Astrocyte (in vitro differentiated cells and primary cell): ENCODE measurements around the gene ZBTB16.

Experiments used
- EZH2 ChIP-seq: IDR thresholded peaks from 2 replicates; pipeline ENCODE4 v1.6.1; 2012; ENCODE audit warnings: mild to moderate bottlenecking, low read length, inconsistent platforms; ENCODE audit not compliant: insufficient read depth
- TF ChIP-seq, protein P1 (sequence below): IDR thresholded peaks from 2 replicates; pipeline ENCODE4 v1.5.1; 2011; ENCODE audit warnings: low read depth, mild to moderate bottlenecking, inconsistent platforms, low read length, moderate library complexity; ENCODE audit not compliant: insufficient read depth

DNA sequence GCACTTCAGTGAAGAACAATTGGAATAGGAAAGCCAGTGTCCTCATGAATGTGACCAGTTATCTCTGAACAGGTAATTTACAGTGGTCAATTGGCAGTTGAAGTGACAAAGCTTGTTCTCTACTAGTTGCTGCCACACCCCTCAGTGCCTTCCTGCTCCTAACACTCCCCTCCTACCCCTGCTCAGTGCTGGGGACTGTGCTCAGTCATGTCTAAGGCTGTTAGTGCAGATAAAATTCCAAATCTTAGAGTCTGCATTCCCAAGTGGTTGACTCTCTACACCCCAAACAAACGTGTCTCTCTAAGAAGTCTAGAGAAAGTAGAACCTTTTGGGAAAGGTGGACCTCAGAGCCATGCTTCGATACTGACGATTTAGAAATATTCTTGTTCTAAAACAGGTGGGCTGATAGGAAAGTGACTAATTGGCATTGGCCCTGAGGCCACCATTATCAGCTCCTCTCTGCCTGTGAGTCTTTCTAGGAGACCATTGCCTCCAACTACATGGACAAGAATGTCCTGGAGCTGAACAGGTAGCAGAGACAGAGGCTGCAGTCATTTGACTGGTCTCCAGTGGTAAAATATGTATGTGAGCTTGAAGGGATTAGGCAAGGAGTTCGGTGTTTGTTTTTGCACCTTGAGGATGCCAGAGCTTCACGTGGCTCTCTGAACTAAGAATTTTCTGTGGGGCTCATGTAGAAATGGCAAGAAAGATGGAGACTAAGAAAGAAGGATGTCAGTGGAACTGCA lies 214.6 kb downstream of the ZBTB16 start:
- TF ChIP-seq, protein P1, sequence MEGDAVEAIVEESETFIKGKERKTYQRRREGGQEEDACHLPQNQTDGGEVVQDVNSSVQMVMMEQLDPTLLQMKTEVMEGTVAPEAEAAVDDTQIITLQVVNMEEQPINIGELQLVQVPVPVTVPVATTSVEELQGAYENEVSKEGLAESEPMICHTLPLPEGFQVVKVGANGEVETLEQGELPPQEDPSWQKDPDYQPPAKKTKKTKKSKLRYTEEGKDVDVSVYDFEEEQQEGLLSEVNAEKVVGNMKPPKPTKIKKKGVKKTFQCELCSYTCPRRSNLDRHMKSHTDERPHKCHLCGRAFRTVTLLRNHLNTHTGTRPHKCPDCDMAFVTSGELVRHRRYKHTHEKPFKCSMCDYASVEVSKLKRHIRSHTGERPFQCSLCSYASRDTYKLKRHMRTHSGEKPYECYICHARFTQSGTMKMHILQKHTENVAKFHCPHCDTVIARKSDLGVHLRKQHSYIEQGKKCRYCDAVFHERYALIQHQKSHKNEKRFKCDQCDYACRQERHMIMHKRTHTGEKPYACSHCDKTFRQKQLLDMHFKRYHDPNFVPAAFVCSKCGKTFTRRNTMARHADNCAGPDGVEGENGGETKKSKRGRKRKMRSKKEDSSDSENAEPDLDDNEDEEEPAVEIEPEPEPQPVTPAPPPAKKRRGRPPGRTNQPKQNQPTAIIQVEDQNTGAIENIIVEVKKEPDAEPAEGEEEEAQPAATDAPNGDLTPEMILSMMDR: no peak
- TF ChIP-seq EZH2: no peak
